T-helper 1 cell treated with Interleukin-12 subunit alpha and Interleukin-12 subunit beta and Interleukin-4 antibody, amounts not matched to agents 30 μg/mL and 1 μg/mL, for 36 hours (primary cell): ENCODE data around the gene RAB19.
"Not testable (repeated sequence)": the region's sequence is repeated elsewhere in the genome, so short reads cannot be mapped to it uniquely, and the experiment has no call there.

Source experiments
- H3K27ac Mint-ChIP-seq: one replicate; pipeline ENCODE4 v1.8.0; 2021; ENCODE audit warnings: mild to moderate bottlenecking, mixed read lengths
- H3K27me3 Mint-ChIP-seq: one replicate; pipeline ENCODE4 v1.8.0; 2021; ENCODE audit warnings: low read depth, mixed read lengths
- H3K36me3 Mint-ChIP-seq: one replicate; pipeline ENCODE4 v1.8.0; 2021; ENCODE audit warnings: low read depth, mixed read lengths
- H3K4me1 Mint-ChIP-seq: one replicate; pipeline ENCODE4 v1.8.0; 2021; ENCODE audit warnings: low read depth, mixed read lengths
- H3K4me3 Mint-ChIP-seq: one replicate; pipeline ENCODE4 v1.8.0; 2021; ENCODE audit warnings: mild to moderate bottlenecking, moderate library complexity, mixed read lengths
- H3K9me3 Mint-ChIP-seq: one replicate; pipeline ENCODE4 v1.8.0; 2021; ENCODE audit warnings: mixed read lengths

The RAB19 gene

DNA sequence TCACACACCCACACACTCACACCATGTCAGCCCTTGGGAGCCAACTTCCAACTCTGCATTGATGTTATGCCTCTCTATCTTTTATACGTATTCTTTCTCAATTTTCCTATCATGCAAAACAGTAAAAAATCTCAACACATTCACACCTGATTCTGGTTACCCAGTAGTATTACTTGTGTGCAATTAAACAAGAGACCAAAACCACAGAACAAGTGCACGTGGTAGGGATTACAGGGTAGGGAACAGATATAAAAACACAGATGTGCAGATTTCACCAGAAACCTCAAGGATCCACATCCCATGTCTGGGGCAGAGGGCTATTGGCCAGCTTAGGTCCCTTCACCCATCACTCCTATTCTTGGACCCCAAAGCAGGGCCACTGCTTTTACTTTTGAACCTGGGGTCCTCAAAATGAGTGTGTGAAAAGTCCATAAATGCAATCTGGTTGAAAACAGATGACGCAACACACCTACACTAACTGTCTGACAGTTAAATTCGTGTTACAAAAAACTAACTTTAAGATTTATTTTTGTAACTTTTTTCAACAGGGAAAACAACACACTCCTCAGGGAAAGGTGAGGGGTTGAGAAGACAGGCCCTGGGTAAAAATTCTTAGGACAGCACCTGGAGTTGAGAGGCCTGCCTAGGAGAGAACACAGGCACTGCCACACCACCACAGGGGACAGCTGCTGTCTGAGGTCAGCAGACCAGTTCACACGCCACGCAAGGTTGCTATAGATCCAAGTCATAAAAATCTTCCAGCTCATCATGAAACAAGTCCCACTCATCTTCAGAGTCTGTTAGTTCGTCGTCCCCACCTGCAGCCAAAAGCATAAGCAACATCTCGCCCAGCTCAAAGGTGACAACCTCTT lies 50.2 kb downstream of the RAB19 start:
- peaks cover 43% of the 10 kb centered on the region for H3K4me1 Mint-ChIP-seq
- peaks cover 46% of the 10 kb centered on the region for H3K36me3 Mint-ChIP-seq
- not testable (repeated sequence) for H3K27me3 Mint-ChIP-seq, H3K9me3 Mint-ChIP-seq
- H3K4me3 Mint-ChIP-seq = peak overlapping the region; percentile 8
- H3K27ac Mint-ChIP-seq = peak overlapping the region; percentile 81

DNA sequence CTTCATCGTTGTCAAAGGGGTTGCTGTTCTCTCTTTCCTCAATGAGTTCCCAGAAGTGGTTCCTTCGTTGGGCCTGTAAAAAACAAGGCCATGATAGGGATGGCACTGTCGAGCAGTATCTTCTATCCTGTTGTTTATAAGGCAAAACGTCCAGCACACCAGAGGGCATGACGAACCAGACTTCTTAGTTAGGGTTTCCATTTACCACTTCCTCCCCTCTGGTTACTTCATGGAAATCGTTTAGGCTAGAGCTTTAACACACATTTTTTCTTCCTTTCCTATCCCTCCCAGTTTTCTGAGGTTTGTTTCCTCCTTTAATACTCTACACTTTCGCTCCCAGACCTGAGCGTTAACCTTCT lies 50.8 kb downstream of the RAB19 start:
- no peaks in the 10 kb centered on the region for H3K9me3 Mint-ChIP-seq
- peak overlapping the region; percentile 8 for H3K4me3 Mint-ChIP-seq
- peaks cover 45% of the 10 kb centered on the region for H3K4me1 Mint-ChIP-seq
- no peaks in the 10 kb centered on the region for H3K27me3 Mint-ChIP-seq
- H3K27ac Mint-ChIP-seq = peak overlapping the region; percentile 81
- peaks cover 52% of the 10 kb centered on the region for H3K36me3 Mint-ChIP-seq

GRCh38 chr7:140455743-140456142 lies 51.9 kb downstream of the RAB19 start:
- H3K9me3 Mint-ChIP-seq = no peaks in the 10 kb centered on the region
- no peak overlapping the region for H3K4me3 Mint-ChIP-seq
- peaks cover 53% of the 10 kb centered on the region for H3K36me3 Mint-ChIP-seq
- H3K27me3 Mint-ChIP-seq = no peaks in the 10 kb centered on the region
- no peak overlapping the region for H3K27ac Mint-ChIP-seq
- H3K4me1 Mint-ChIP-seq = peaks cover 38% of the 10 kb centered on the region

DNA sequence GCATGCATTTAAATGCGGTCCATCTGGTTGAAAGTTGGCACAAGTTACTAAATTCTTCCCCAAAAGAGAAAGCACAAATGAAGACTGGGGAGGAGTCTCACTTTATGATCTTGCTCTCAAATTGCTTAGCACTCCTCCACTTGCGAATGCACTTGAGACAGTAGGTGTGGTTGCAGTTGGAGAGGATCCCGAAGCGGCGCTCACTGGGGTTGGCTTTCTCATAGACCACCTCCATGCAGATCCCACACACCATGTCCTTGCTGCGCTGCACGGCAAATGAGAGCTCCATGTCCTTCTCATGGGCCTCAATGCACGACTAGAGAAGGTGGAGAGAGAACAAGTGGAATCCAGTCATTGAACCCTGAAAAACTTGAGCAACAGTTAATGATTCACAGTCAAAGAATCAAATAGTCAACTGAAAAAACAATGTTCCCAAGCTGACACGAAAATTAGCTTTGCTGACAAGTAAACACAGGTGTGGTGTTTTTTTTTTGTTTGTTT lies 52.7 kb downstream of the RAB19 start:
- Mint-ChIP-seq H3K27ac (no peak overlapping the region), H3K9me3 (no peaks in the 10 kb centered on the region), H3K27me3 (no peaks in the 10 kb centered on the region), H3K4me1 (peaks cover 35% of the 10 kb centered on the region), H3K36me3 (peaks cover 56% of the 10 kb centered on the region), H3K4me3 (no peak overlapping the region)

DNA sequence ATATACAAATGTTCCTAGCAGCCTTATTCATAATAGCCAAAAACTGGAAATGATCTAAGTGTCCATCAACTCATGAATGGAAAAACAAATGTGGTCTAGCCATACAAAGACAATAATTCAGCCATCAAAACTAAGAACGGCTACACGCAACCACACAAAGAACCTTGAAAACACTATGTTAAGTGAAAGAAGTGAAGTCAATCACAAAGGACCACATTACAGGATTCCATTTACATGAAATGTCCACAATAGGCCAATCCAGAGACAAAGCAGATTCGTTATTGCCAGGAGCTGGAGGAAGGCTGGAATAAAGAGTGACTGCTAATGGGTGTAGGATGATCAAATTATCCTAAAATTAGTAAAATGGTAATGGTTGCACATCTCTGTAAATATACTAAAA lies 54.3 kb downstream of the RAB19 start:
- Mint-ChIP-seq H3K27me3 (no peaks in the 10 kb centered on the region), H3K4me3 (no peak overlapping the region), H3K9me3 (no peaks in the 10 kb centered on the region), H3K36me3 (peaks cover 46% of the 10 kb centered on the region), H3K4me1 (peaks cover 29% of the 10 kb centered on the region), H3K27ac (no peak overlapping the region)

GRCh38 chr7:140458916-140459315 lies 55.1 kb downstream of the RAB19 start:
- Mint-ChIP-seq H3K4me3 (no peak overlapping the region), H3K27me3 (no peaks in the 10 kb centered on the region), H3K9me3 (no peaks in the 10 kb centered on the region), H3K36me3 (peaks cover 46% of the 10 kb centered on the region), H3K4me1 (peaks cover 28% of the 10 kb centered on the region), H3K27ac (no peak overlapping the region)

DNA sequence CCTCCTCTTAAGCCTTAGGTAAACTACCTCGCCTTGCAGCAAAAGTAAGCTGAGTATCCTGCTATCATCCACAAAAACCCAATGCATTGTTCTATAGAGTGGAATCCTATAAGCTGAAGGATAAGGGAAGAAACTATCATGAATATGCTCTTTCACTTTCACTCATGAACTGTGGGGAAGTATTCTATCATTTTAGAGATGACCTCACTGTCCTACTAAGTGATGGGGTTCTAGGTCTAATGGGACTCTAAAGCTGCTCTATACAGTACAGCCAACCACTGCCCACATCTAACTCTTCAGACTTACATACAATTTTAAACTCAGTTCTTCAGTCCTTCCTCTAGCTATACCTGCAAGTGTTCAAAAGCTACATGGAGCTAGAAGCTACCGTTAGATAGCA lies 59.3 kb downstream of the RAB19 start:
- peaks cover 30% of the 10 kb centered on the region for H3K36me3 Mint-ChIP-seq
- H3K9me3 Mint-ChIP-seq = no peaks in the 10 kb centered on the region
- H3K4me1 Mint-ChIP-seq = peaks cover 14% of the 10 kb centered on the region
- H3K27me3 Mint-ChIP-seq = no peaks in the 10 kb centered on the region
- H3K27ac Mint-ChIP-seq = no peak overlapping the region
- H3K4me3 Mint-ChIP-seq = no peak overlapping the region

DNA sequence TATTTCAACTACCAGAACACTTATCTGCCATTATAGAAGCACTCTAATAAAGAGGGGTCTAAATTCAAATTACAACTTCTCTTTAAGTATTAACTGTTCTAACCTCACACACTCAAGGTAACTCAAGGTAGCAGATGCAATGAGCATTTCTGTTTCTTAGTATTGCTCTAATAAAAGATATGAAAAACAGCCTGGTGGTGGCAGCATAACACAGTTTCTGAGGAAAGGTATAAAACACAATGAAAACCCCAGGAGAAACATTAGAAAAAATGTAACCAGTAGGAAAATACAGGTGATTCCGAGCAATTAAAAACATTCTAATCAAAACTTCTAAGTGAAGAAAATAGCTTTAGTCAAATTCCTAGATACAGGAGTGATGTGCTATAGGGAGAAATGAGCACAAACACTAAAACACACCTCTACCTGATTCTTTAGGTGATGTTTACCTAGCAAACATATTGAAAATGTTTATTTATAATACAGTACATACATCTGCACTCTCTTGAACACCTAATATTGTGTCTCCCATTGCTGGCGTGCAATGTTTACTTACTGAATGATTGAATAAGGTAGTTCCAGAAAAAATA lies 72.0 kb downstream of the RAB19 start:
- H3K4me1 Mint-ChIP-seq = peaks cover 35% of the 10 kb centered on the region

GRCh38 chr7:140476698-140477261 lies 72.9 kb downstream of the RAB19 start:
- Mint-ChIP-seq H3K4me1 (peaks cover 34% of the 10 kb centered on the region), H3K9me3 (no peaks in the 10 kb centered on the region)

More for the DNA sequence above, 72.0 kb downstream of the RAB19 start:
- Mint-ChIP-seq H3K27ac (peak overlapping the region; percentile 73), H3K36me3 (peaks cover 8% of the 10 kb centered on the region), H3K27me3 (no peaks in the 10 kb centered on the region), H3K4me3 (peak overlapping the region; percentile 65), H3K9me3 (no peaks in the 10 kb centered on the region)

More at GRCh38 chr7:140476698-140477261, 72.9 kb downstream of the RAB19 start:
- H3K27me3 Mint-ChIP-seq = peaks cover 6% of the 10 kb centered on the region
- H3K4me3 Mint-ChIP-seq = peak overlapping the region; percentile 94
- H3K27ac Mint-ChIP-seq = peak overlapping the region; percentile 91
- H3K36me3 Mint-ChIP-seq = peaks cover 6% of the 10 kb centered on the region
